IMR-90 (cell line): ENCODE results near the gene OTUD5. TPM values are rescaled to one million over a fixed set of nuclear protein-coding genes. Genes with fewer than 3 reads are reported as not detected.

Experiments
- ATAC-seq: fragments of 200-7000 bp; cut with Tn5 transposase; 2 replicates; pipeline ENCODE4 v1.9.1; 2020; ENCODE audit warnings: low read depth, mild to moderate bottlenecking, moderate library complexity
- BruUV-seq: library from RNA; stranded (reverse); fragments of 400-500 nt; replicated peaks from 2 replicates; lab custom pipeline; 2021; lab: Mats Ljungman, UMichigan
- CTCF ChIA-PET: fragments of 300-600 bp; formaldehyde crosslinking; extraction: SDS; loops from one replicate; lab custom pipeline; 2021; ENCODE audit warnings: antibody characterized with exemption; lab: Yijun Ruan, JAX
- POLR2A ChIA-PET: fragments of 300-600 bp; sonication (Branson Sonifier 250); formaldehyde crosslinking; loops from one replicate; lab custom pipeline; 2022; ENCODE audit warnings: antibody characterized with exemption; ENCODE audit not compliant: unreplicated experiment; lab: Charles Lee
- DNase-seq: peaks from one replicate; pipeline ENCODE4 v3.0.0; 2013
- H2AFZ ChIP-seq: replicated peaks from 2 replicates; pipeline ENCODE3; 2013; ENCODE audit warnings: low read length, mild to moderate bottlenecking; ENCODE audit not compliant: poor library complexity
- H2AK5ac ChIP-seq: 2 replicates; pipeline ENCODE4 v1.6.1; 2013; ENCODE audit warnings: low read depth, low read length, inconsistent platforms
- H2AK9ac ChIP-seq: replicated peaks from 2 replicates; pipeline ENCODE3; 2013; ENCODE audit warnings: mild to moderate bottlenecking, low read depth, low read length, moderate library complexity; ENCODE audit not compliant: poor library complexity
- H2BK120ac ChIP-seq: 2 replicates; pipeline ENCODE4 v1.6.1; 2013; ENCODE audit warnings: low read depth, low read length, inconsistent platforms
- H2BK15ac ChIP-seq: 3 replicates; pipeline ENCODE4 v1.6.1; 2013; ENCODE audit warnings: low read depth, low read length, inconsistent platforms
- H2BK20ac ChIP-seq: 2 replicates; pipeline ENCODE4 v1.6.1; 2013; ENCODE audit warnings: low read depth, mild to moderate bottlenecking, inconsistent platforms, low read length, moderate library complexity
- H2BK5ac ChIP-seq: 2 replicates; pipeline ENCODE4 v1.6.1; 2013; ENCODE audit warnings: mild to moderate bottlenecking, low read depth, low read length, inconsistent platforms; ENCODE audit not compliant: poor library complexity, severe bottlenecking
- H3K14ac ChIP-seq: replicated peaks from 2 replicates; pipeline ENCODE4 v1.6.1; 2013; ENCODE audit warnings: low read depth, low read length, inconsistent platforms
- H3K18ac ChIP-seq: 2 replicates; pipeline ENCODE4 v1.6.1; 2013; ENCODE audit warnings: low read depth, low read length, control low read depth
- H3K23ac ChIP-seq: 2 replicates; pipeline ENCODE4 v1.6.1; 2013; ENCODE audit warnings: low read depth, low read length, inconsistent platforms
- H3K27ac ChIP-seq: 2 replicates; pipeline ENCODE4 v1.5.1; 2013; ENCODE audit warnings: mild to moderate bottlenecking, control low read depth, low read length; ENCODE audit not compliant: insufficient read depth
- H3K27me3 ChIP-seq: 2 replicates; pipeline ENCODE4 v1.6.1; 2013; ENCODE audit warnings: low read length; ENCODE audit not compliant: control insufficient read depth, insufficient read depth
- H3K36me3 ChIP-seq: 2 replicates; pipeline ENCODE4 v1.6.1; 2013; ENCODE audit warnings: low read length, mixed read lengths; ENCODE audit not compliant: control insufficient read depth, insufficient read depth
- H3K4ac ChIP-seq: 2 replicates; pipeline ENCODE4 v1.6.1; 2013; ENCODE audit warnings: low read depth, low read length, inconsistent platforms
- H3K4me1 ChIP-seq: 2 replicates; pipeline ENCODE4 v1.6.1; 2013; ENCODE audit warnings: low read length, mixed read lengths; ENCODE audit not compliant: control insufficient read depth, insufficient read depth
- H3K4me2 ChIP-seq: 2 replicates; pipeline ENCODE4 v1.6.1; 2013; ENCODE audit warnings: low read depth, mild to moderate bottlenecking, control low read depth, low read length, moderate library complexity
- H3K4me3 ChIP-seq: 2 replicates; pipeline ENCODE4 v1.5.1; 2013; ENCODE audit warnings: low read depth, mild to moderate bottlenecking, control low read depth, low read length, moderate library complexity; ENCODE audit not compliant: insufficient read depth
- H3K56ac ChIP-seq: 2 replicates; pipeline ENCODE4 v1.6.1; 2013; ENCODE audit warnings: low read length, inconsistent platforms; ENCODE audit not compliant: insufficient read depth; ENCODE audit errors: extremely low read depth
- H3K79me1 ChIP-seq, 2 experiments: 2 replicates each; pipeline ENCODE4 v1.6.1; 2013; ENCODE audit warnings: low read length in 2 of 2, inconsistent platforms in 1 of 2, low read depth in 1 of 2
- H3K9ac ChIP-seq: 2 replicates; pipeline ENCODE4 v1.6.1; 2013; ENCODE audit warnings: low read depth, low read length, control low read depth
- H3K9me1 ChIP-seq: 2 replicates; pipeline ENCODE4 v1.6.1; 2013; ENCODE audit warnings: low read length, inconsistent platforms; ENCODE audit not compliant: insufficient read depth
- H3K9me3 ChIP-seq: 2 replicates; pipeline ENCODE4 v1.6.1; 2013; ENCODE audit warnings: low read length; ENCODE audit not compliant: control insufficient read depth, insufficient read depth
- H4K20me1 ChIP-seq: 2 replicates; pipeline ENCODE4 v1.6.1; 2013; ENCODE audit warnings: low read length, inconsistent platforms; ENCODE audit not compliant: insufficient read depth
- H4K5ac ChIP-seq: 2 replicates; pipeline ENCODE4 v1.6.1; 2013; ENCODE audit warnings: mild to moderate bottlenecking, low read depth, low read length, control low read depth
- H4K8ac ChIP-seq, 2 experiments: 2 replicates each; pipeline ENCODE4 v1.6.1; 2013; ENCODE audit warnings: low read depth in 2 of 2, low read length in 2 of 2, control low read depth in 1 of 2, inconsistent platforms in 1 of 2
- H4K91ac ChIP-seq: 2 replicates; pipeline ENCODE4 v1.6.1; 2013; ENCODE audit warnings: low read depth, low read length, inconsistent platforms; ENCODE audit not compliant: insufficient read depth
- BHLHE40 ChIP-seq: fragments of 150-350 bp; IDR thresholded peaks from 2 replicates; pipeline ENCODE4 v1.6.1; 2016; ENCODE audit warnings: mild to moderate bottlenecking, low read depth, low read length
- CEBPB ChIP-seq: IDR thresholded peaks from 2 replicates; pipeline ENCODE4 v1.6.1; 2012; ENCODE audit warnings: low read depth, low read length, improper control_type of control experiment
- CHD1 ChIP-seq: IDR thresholded peaks from 2 replicates; pipeline ENCODE4 v1.6.1; 2012; ENCODE audit warnings: low read depth, low read length, improper control_type of control experiment
- CTCF ChIP-seq: conservative IDR thresholded peaks from 2 replicates; pipeline ENCODE4 v1.5.1; 2012; ENCODE audit warnings: mild to moderate bottlenecking, low read depth, low read length, improper control_type of control experiment
- ELK1 ChIP-seq: fragments of 150-350 bp; IDR thresholded peaks from 2 replicates; pipeline ENCODE4 v1.6.1; 2016; ENCODE audit warnings: low read depth, mild to moderate bottlenecking, low read length, moderate library complexity, borderline replicate concordance
- FOS ChIP-seq: fragments of 150-350 bp; IDR thresholded peaks from 2 replicates; pipeline ENCODE4 v1.6.1; 2016; ENCODE audit warnings: low read depth, low read length
- MAFK ChIP-seq: IDR thresholded peaks from 2 replicates; pipeline ENCODE4 v1.6.1; 2012; ENCODE audit warnings: low read depth, low read length, improper control_type of control experiment
- MAZ ChIP-seq: IDR thresholded peaks from 2 replicates; pipeline ENCODE4 v1.6.1; 2012; ENCODE audit warnings: low read depth, mild to moderate bottlenecking, low read length, improper control_type of control experiment, moderate library complexity, borderline replicate concordance
- MXI1 ChIP-seq: IDR thresholded peaks from 2 replicates; pipeline ENCODE4 v1.6.1; 2012; ENCODE audit warnings: low read depth, mild to moderate bottlenecking, low read length, moderate library complexity, borderline replicate concordance
- NFE2L2 ChIP-seq: fragments of 150-350 bp; IDR thresholded peaks from 2 replicates; pipeline ENCODE4 v1.6.1; 2016; ENCODE audit warnings: low read depth, mild to moderate bottlenecking, low read length
- POLR2A ChIP-seq: IDR thresholded peaks from 2 replicates; pipeline ENCODE4 v1.6.1; 2012; ENCODE audit warnings: mild to moderate bottlenecking, low read depth, low read length
- RCOR1 ChIP-seq: IDR thresholded peaks from 2 replicates; pipeline ENCODE4 v1.6.1; 2012; ENCODE audit warnings: mild to moderate bottlenecking, low read length, improper control_type of control experiment; ENCODE audit not compliant: insufficient replicate concordance
- RFX5 ChIP-seq: IDR thresholded peaks from 2 replicates; pipeline ENCODE4 v1.8.0; 2012; ENCODE audit warnings: low read depth, mild to moderate bottlenecking, low read length, moderate library complexity
- SMC3 ChIP-seq: fragments of 150-350 bp; IDR thresholded peaks from 2 replicates; pipeline ENCODE4 v1.6.1; 2016; ENCODE audit warnings: low read depth, mild to moderate bottlenecking, antibody characterized with exemption, low read length, moderate library complexity
- WGBS, 2 experiments: methylation state at CpG; one replicate each; pipeline versions ENCODE4 v1.1.5 to v1.1.7; 2013; ENCODE audit warnings: missing lambda C conversion rate in 2 of 2; ENCODE audit not compliant: insufficient read length in 1 of 2; ENCODE audit errors: extremely low coverage in 2 of 2; 5-methylcytosine and 5-hydroxymethylcytosine counted together
- dilution Hi-C: fragments of 300-500 bp; cut with HindIII; formaldehyde crosslinking; loops from one replicate; pipeline ENCODE4 v1.14.3; 2018; ENCODE audit warnings: low sequenced_read_pairs; ENCODE audit not compliant: unreplicated experiment
- in situ Hi-C: fragments of 300-500 bp; cut with MboI; formaldehyde crosslinking; loops from 3 replicates; pipeline ENCODE4 v1.14.3; 2019; ENCODE audit warnings: low sequenced_read_pairs, inconsistent platforms, mixed read lengths
- intact Hi-C: fragments of 100-400 bp; cut with micrococcal nuclease; formaldehyde crosslinking; loops from 2 replicates; pipeline ENCODE4 v1.10.0; 2022
- polyA plus RNA-seq, 3 experiments: library from polyadenylated mRNA; depleted of rRNA; stranded (reverse); fragments of >200 nt; gene quantifications; 2 replicates each; pipeline ENCODE4 v1.2.3, GENCODE V29; 2012; ENCODE audit warnings: low replicate concordance in 1 of 3
- total RNA-seq: library from RNA; depleted of rRNA; stranded (reverse); fragments of >200 nt; gene quantifications from 2 replicates; pipeline ENCODE4 v1.2.3, GENCODE V29; 2012
- TF ChIP-seq, protein P1 (sequence below): fragments of 150-350 bp; IDR thresholded peaks from 2 replicates; pipeline ENCODE4 v1.6.1; 2017; ENCODE audit warnings: mild to moderate bottlenecking, antibody characterized with exemption, low read length, low read depth

The OTUD5 gene
- total and polyA plus RNA-seq, 2 of the 4 experiments (the other 2 are of a cell fraction) = 30.6 to 50.4 TPM

- Histone ChIP-seq H3K36me3 (no peaks in the 10 kb centered on the region), H3K23ac (no peak overlapping the region), H2AFZ (no peak overlapping the region), H3K4me2 (no peak overlapping the region), H3K4ac (no peak overlapping the region), H3K4me1 (0 out of 2 replicates have a peak, but pooled peaks cover 2% of the 10 kb centered on the region), H4K20me1 (peaks cover 6% of the 10 kb centered on the region; the same call in 1 of the 2 replicates), H2BK15ac (no peak overlapping the region), H2BK5ac (no peak overlapping the region), H2BK120ac (no peak overlapping the region), H3K4me3 (no peak overlapping the region), H3K79me1 (peaks cover 6 to 19% of the 10 kb centered on the region in 2 experiments; a peak in 3 of 4 replicates), H3K9me3 (no peaks in the 10 kb centered on the region), H4K5ac (no peak overlapping the region), H3K18ac (no peak overlapping the region), H4K8ac (no peak overlapping the region), H2AK5ac (no peak overlapping the region), H2BK20ac (no peak overlapping the region), H3K56ac (no peak overlapping the region), H2AK9ac (no peak overlapping the region), H3K9ac (no peak overlapping the region), H3K27me3 (no peaks in the 10 kb centered on the region), H3K9me1 (0 out of 2 replicates have a peak, but pooled peaks cover 7% of the 10 kb centered on the region), H4K91ac (no peak overlapping the region), H3K14ac (no peak overlapping the region), H3K27ac (no peak overlapping the region)
- TF ChIP-seq MXI1 = no peak
- TF ChIP-seq CTCF = no peak
- no peak for TF ChIP-seq CEBPB
- TF ChIP-seq NFE2L2 = no peak
- TF ChIP-seq POLR2A = no peak
- no peak for TF ChIP-seq BHLHE40
- no peak for TF ChIP-seq RCOR1
- TF ChIP-seq RFX5 = no peak
- no peak for TF ChIP-seq CHD1
- TF ChIP-seq MAFK = no peak
- no peak for TF ChIP-seq MAZ
- no peak for TF ChIP-seq FOS
- TF ChIP-seq, protein P1, sequence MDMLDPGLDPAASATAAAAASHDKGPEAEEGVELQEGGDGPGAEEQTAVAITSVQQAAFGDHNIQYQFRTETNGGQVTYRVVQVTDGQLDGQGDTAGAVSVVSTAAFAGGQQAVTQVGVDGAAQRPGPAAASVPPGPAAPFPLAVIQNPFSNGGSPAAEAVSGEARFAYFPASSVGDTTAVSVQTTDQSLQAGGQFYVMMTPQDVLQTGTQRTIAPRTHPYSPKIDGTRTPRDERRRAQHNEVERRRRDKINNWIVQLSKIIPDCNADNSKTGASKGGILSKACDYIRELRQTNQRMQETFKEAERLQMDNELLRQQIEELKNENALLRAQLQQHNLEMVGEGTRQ = no peak
- TF ChIP-seq SMC3 = no peak
- TF ChIP-seq ELK1 = no peak
- dilution Hi-C loops = no loop called here
- no peak for DNase-seq
- BruUV-seq = no TSS peak
- in situ Hi-C loops = no loop called here
- WGBS, 2 experiments = 60% methylated on average over 1 of the region's 16 CpGs; no CpG with 5 or more reads in 1 of the 2 experiments
- CTCF ChIA-PET = no interaction called here
- POLR2A ChIA-PET = no interaction called here
- intact Hi-C loops = no loop called here
- no peak for ATAC-seq
These were observed 63.7 kb downstream of the OTUD5 start for GRCh38 chrX:48893556-48894348.
